Aorta (tissue), 5 donors: ENCODE data around the gene TERT. TPM values are rescaled to one million over a fixed set of nuclear protein-coding genes. Genes with fewer than 3 reads are reported as not detected.

Experiments used
- ATAC-seq: fragments of 200-7000 bp; cut with Tn5 transposase; one replicate; pipeline ENCODE4 v1.9.1; 2022; ENCODE audit warnings: moderate library complexity; ENCODE audit not compliant: low FRiP score
- DNase-seq, 2 donors: peaks; one replicate each; pipeline ENCODE4 v3.0.0-alpha.2; 2020
- H3K27ac ChIP-seq, 2 donors: one replicate each; pipeline ENCODE4 v1.5.1; 2013; ENCODE audit warnings: low read length in 2 of 2, mild to moderate bottlenecking in 2 of 2, moderate library complexity in 2 of 2, control low read depth in 1 of 2, inconsistent platforms in 1 of 2, low read depth in 1 of 2
- H3K27me3 ChIP-seq, 2 donors: one replicate each; pipeline ENCODE4 v1.6.1; 2013; ENCODE audit warnings: control low read depth in 1 of 2, low read length in 1 of 2, mild to moderate bottlenecking in 1 of 2, moderate library complexity in 1 of 2; ENCODE audit not compliant: insufficient read depth in 2 of 2, control insufficient read depth in 1 of 2
- H3K36me3 ChIP-seq, 2 donors: one replicate each; pipeline ENCODE4 v1.6.1; 2013; ENCODE audit warnings: control low read depth in 1 of 2, low read length in 1 of 2, mild to moderate bottlenecking in 1 of 2; ENCODE audit not compliant: insufficient read depth in 2 of 2, control insufficient read depth in 1 of 2
- H3K4me1 ChIP-seq, 2 donors: one replicate each; pipeline ENCODE4 v1.6.1; 2013; ENCODE audit warnings: low read length in 2 of 2, control low read depth in 1 of 2, mild to moderate bottlenecking in 1 of 2, moderate library complexity in 1 of 2; ENCODE audit not compliant: insufficient read depth in 2 of 2, control insufficient read depth in 1 of 2
- H3K4me3 ChIP-seq, 2 donors: one replicate each; pipeline ENCODE4 v1.5.1; 2013; ENCODE audit warnings: low read length in 2 of 2, control low read depth in 1 of 2, mild to moderate bottlenecking in 1 of 2
- H3K9me3 ChIP-seq: one replicate; pipeline ENCODE4 v1.6.1; 2013; ENCODE audit warnings: mild to moderate bottlenecking, low read length; ENCODE audit not compliant: control insufficient read depth
- WGBS, 2 donors: extraction: QIAGEN DNeasy Blood & Tissue Kit; methylation state at CpG; one replicate each; pipeline ENCODE4 v1.1.7; 2013; 5-methylcytosine and 5-hydroxymethylcytosine counted together
- intact Hi-C, 2 donors: fragments of 100-400 bp; cut with DNase I; formaldehyde crosslinking; loops; one replicate each; pipeline versions ENCODE4 v1.14.2 to v1.15.0; 2022
- polyA plus RNA-seq, 2 donors: library from polyadenylated mRNA; stranded (reverse); fragments of 200-250 nt; gene quantifications; one replicate each; pipeline ENCODE4 v1.2.3, GENCODE V29; 2013
- total RNA-seq, 2 donors: library from RNA; stranded (reverse); fragmentation: NEBNext Ultra II Directional; extraction: Animal tissue kit (Norgen Biotek cat#: 25700); gene quantifications; one replicate each; pipeline ENCODE4 v1.2.1, GENCODE V29; 2021
- donor health status: healthy with polysubstance abuse.
- donor health status: Bipolar disorder and iron deficiency.
- donor health status: DM: no; HTN: no; CAD: no.
- donor health status: DM: no; HTN: no; CAD: no.
- donor health status: DM: yes; HTN: yes; CAD: no.

Gene TERT
- total and polyA plus RNA-seq, 4 donors: not detected

DNA sequence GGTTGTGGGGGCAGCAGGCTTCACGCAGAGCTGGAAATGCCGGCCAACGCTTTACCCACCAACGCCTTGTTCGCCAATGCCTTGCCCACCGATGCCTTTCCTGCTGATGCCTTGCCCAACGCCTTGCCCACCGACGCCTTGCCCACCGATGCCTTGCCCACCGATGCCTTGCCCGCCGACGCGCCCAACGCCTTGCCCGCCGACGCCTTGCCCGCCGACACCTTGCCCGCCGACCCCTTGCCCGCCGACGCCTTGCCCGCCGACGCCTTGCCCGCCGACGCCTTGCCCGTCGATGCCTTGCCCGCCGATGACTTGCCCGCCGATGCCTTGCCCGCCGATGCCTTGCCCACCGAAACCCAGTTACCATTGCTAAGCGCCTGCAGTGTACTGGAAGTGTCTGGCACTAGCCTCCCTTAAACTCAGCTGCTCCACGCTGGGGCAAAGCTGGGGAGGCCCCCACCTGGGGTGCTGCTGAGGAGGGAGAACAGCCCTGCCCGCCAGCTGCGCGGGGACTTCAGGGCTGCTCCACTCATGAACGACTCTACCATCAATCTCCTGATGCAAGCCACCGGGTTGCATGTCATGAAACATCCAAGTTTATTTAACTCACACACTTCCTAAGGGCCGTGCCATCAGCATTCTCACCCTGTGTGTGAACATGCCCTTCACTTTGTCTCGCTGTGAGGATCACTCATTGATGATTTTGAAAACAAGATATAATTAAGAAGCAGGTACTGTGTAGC is 67.9 kb downstream of the TERT start:
- Histone ChIP-seq H3K27ac (no peak overlapping the region), H3K9me3 (no peaks in the 10 kb centered on the region), H3K36me3 (no peaks in the 10 kb centered on the region), H3K27me3 (no peaks in the 10 kb centered on the region), H3K4me3 (no peak overlapping the region), H3K4me1 (no peaks in the 10 kb centered on the region)
- no peak for DNase-seq
- WGBS, 2 donors: 81 to 82% methylated on average over 47 to 50 of the region's 50 CpGs
- intact Hi-C loops: no loop called here
- no peak for ATAC-seq

DNA sequence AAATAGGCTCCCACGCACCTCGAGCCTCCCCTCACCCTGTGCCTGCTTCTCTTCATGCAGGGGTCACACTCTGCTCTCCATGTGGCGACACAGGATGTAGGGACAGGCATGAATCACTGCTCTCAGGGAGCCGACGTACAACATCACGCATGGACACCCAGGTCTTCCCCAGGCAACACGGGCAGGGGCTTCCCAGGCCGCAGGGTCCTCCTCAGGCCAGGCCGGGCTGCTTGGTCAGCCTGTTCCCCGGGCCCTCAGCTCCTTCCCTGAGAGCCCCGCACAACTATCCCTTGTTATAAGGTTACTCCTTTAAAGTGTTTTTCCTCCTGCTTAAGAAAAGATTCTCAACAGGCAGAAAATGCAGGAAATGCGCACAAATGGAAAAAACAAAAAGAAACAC is 68.6 kb downstream of the TERT start:
- DNase-seq: no peak
- ATAC-seq: no peak
- 64% methylated on average over 12 of the region's 12 CpGs for WGBS, 2 donors
- intact Hi-C loops: no loop called here
- no peaks in the 10 kb centered on the region for H3K9me3 ChIP-seq
- H3K4me1 ChIP-seq: no peaks in the 10 kb centered on the region
- H3K27me3 ChIP-seq: no peaks in the 10 kb centered on the region
- no peaks in the 10 kb centered on the region for H3K36me3 ChIP-seq
- no peak overlapping the region for H3K4me3 ChIP-seq
- no peak overlapping the region for H3K27ac ChIP-seq

DNA sequence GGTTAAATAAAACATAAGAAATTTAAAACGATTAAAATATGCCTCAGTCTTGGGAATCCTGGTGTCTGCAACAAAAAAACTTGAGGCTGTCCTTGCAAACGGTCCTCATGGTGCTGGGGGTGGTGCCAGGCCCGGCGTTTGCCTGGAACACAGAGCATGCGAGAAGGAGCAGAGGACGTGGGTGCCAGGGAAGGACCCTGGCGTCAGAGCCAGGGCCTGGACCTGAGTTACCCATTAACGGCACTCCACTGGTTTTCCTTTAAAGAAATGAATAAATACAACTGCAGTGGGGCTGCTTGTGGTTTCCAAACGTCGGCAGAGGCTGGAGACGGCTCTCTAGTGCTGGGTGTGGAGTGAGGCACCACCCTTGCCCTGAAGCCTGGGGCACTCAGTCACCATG is 69.8 kb downstream of the TERT start, which contains the start of gene SLC6A18:
SLC6A18 (plus strand) TSS at position 301 of the 400 bp plus-strand sequence; CDS start at position 398, 97 bp downstream.
- WGBS, 2 donors: 72% methylated on average over 11 of the region's 11 CpGs
- Histone ChIP-seq H3K4me3 (no peak within 1 kb of the TSS), H3K9me3 (no peaks in the 10 kb centered on the region), H3K36me3 (no peaks in the 10 kb centered on the region), H3K4me1 (no peaks in the 10 kb centered on the region), H3K27ac (no peak within 1 kb of the TSS), H3K27me3 (no peaks in the 10 kb centered on the region)
- ATAC-seq (no peak), DNase-seq (no peak)
- intact Hi-C loops: no loop called here

DNA sequence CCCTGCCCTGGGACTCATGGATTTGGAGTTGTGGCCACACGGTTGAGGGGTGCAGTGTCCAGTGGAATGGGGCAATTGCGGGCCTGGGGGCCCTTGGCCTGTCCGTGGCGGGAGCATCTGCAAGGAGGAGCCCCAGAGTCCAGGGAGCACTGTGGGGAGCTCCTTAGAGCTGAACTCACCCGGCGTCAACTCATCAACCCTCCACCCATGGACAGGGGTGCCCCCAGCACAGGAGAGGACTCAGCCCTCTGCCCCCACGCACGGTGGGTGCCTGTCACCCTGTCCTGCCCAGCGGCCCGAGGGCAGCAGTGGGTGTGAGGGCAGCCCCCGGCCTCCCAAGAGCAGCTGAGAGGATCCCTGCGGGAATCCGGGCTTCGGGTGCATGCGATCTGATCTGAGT is 70.2 kb downstream of the TERT start:
- no peaks in the 10 kb centered on the region for H3K27me3 ChIP-seq
- H3K4me3 ChIP-seq: no peak overlapping the region
- no peak overlapping the region for H3K27ac ChIP-seq
- H3K36me3 ChIP-seq: no peaks in the 10 kb centered on the region
- ATAC-seq: no peak
- no peaks in the 10 kb centered on the region for H3K4me1 ChIP-seq
- 83 to 85% methylated on average over 15 of the region's 15 CpGs for WGBS, 2 donors
- intact Hi-C loops: no loop called here
- no peak for DNase-seq
- no peaks in the 10 kb centered on the region for H3K9me3 ChIP-seq

DNA sequence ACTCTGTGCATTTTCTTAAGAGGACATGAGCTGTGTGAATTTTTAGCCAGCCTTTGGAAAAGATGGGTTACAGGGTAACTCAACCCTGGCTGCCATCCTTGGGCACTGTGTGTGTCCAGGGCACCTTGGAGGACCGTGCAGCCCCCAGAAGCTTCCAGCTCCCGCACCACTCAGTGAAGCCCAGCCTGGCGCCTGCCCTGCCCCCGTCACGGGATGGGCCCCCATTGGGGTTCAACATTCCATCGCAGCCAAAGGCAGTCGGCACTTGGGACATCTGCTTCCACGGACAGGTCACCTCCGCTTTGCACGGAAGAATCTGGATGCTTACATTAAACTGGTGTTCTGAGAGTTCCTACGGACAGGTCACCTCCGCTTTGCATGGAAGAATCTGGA is 71.6 kb downstream of the TERT start:
- no peaks in the 10 kb centered on the region for H3K36me3 ChIP-seq
- ATAC-seq (no peak), DNase-seq (no peak)
- no peaks in the 10 kb centered on the region for H3K4me1 ChIP-seq
- no peak overlapping the region for H3K27ac ChIP-seq
- no peak overlapping the region for H3K4me3 ChIP-seq
- intact Hi-C loops: no loop called here
- H3K27me3 ChIP-seq: no peaks in the 10 kb centered on the region
- H3K9me3 ChIP-seq: no peaks in the 10 kb centered on the region
- WGBS, 2 donors: 82 to 83% methylated on average over 12 of the region's 12 CpGs

DNA sequence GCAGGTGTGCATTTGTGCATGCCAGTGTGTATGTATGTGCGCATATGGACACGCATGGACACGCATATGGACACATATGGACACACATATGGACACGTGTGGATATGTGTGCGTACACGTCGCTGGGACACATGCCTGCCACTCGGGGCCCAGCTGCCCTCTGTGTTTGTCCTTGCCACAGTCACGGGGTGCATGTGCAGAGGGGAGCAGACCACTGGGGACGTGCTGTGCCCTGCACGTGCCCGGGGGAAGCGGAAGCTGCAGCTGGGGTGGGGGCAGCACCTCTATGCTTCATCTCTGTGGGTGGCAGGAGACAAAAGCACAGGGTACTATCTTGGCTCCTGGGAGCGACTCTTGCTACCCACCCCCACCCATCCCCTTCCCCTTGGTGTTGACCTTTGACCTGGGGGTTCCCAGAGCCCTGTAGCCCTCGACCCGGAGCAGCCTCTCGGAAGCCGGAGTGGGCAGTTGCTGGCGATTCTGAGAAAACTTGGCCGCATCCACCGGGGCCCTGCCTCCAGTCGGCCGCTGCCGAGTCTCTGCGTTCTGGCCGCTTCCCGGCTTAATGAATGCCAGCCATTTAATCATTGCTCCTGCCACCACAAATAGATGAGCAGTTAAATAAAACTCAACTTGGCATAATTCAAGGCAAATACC is 72.1 kb downstream of the TERT start:
- Histone ChIP-seq H3K4me3 (no peak overlapping the region), H3K27ac (no peak overlapping the region), H3K4me1 (no peaks in the 10 kb centered on the region), H3K9me3 (no peaks in the 10 kb centered on the region), H3K36me3 (no peaks in the 10 kb centered on the region), H3K27me3 (no peaks in the 10 kb centered on the region)
- no peak for ATAC-seq
- WGBS, 2 donors: 77 to 82% methylated on average over 27 of the region's 27 CpGs
- DNase-seq: no peak
- intact Hi-C loops: no loop called here

DNA sequence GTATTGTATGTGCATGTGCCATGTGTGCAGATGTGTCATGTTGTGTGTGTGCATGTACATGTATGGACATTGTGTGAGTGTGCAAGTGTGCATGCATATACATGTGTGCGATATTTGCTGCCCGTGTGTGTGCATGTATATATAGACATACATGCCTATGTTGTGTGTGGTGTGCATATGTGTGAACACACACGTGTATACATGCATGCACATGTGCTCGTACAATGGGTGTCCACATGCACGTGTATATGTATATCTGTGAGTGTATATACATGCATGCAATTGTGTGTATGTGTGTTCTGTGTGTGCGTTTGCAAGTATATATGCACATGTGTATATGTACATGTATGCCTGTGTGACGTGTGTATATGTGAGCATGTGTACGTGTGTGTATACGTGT is 72.7 kb downstream of the TERT start:
- Histone ChIP-seq H3K4me3 (no peak overlapping the region), H3K27me3 (no peaks in the 10 kb centered on the region)

DNA sequence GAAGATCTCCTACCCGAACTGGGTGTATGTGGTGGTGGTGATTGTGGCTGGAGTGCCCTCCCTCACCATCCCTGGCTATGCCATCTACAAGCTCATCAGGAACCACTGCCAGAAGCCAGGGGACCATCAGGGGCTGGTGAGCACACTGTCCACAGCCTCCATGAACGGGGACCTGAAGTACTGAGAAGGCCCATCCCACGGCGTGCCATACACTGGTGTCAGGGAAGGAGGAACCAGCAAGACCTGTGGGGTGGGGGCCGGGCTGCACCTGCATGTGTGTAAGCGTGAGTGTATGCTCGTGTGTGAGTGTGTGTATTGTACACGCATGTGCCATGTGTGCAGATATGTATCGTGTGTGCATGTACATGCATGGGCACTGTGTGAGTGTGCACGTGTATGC is 73.1 kb downstream of the TERT start:
- Histone ChIP-seq H3K27me3 (no peaks in the 10 kb centered on the region), H3K27ac (no peak overlapping the region), H3K4me1 (no peaks in the 10 kb centered on the region), H3K4me3 (no peak overlapping the region), H3K36me3 (no peaks in the 10 kb centered on the region), H3K9me3 (no peaks in the 10 kb centered on the region)
- 89% methylated on average over 10 of the region's 10 CpGs for WGBS, 2 donors
- DNase-seq (no peak), ATAC-seq (no peak)
- intact Hi-C loops: no loop called here

More for the DNA sequence above, 72.7 kb downstream of the TERT start:
- intact Hi-C loops: no loop called here
- Histone ChIP-seq H3K27ac (no peak overlapping the region), H3K36me3 (no peaks in the 10 kb centered on the region), H3K9me3 (no peaks in the 10 kb centered on the region), H3K4me1 (no peaks in the 10 kb centered on the region)
- no peak for DNase-seq
- ATAC-seq: no peak
- WGBS, 2 donors: 93 to 95% methylated on average over 9 of the region's 9 CpGs

DNA sequence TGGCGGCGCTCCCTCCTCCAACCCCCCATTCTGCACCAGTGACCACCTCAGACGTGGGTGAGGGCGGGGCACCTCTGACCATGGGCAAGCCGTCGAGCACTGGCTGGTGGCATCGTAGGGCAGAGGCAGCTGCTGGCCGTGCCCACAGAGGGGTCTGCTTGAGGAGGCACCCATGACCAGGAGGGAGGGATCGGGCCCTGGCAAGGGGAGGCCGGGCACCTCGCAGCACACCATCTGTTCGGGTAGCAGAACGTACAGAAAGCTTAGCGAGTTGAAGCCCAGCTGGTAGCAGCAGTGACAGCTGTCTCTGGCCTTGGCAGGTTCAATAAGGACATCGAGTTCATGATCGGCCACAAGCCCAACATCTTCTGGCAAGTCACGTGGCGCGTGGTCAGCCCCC is 74.0 kb downstream of the TERT start:
- ATAC-seq (no peak), DNase-seq (no peak)
- no peaks in the 10 kb centered on the region for H3K27me3 ChIP-seq
- H3K36me3 ChIP-seq: no peaks in the 10 kb centered on the region
- WGBS, 2 donors: 86 to 88% methylated on average over 19 of the region's 19 CpGs
- H3K27ac ChIP-seq: no peak overlapping the region
- no peaks in the 10 kb centered on the region for H3K9me3 ChIP-seq
- no peaks in the 10 kb centered on the region for H3K4me1 ChIP-seq
- intact Hi-C loops: no loop called here
- H3K4me3 ChIP-seq: no peak overlapping the region
